OCI-LY7 (cell line): ENCODE measurements around the gene MARK3. TPM values are rescaled to one million over a fixed set of nuclear protein-coding genes. Genes with fewer than 3 reads are reported as not detected.

Experiments used
- BruUV-seq: library from RNA; stranded (reverse); fragments of 400-500 nt; replicated peaks from 2 replicates; lab custom pipeline; 2021; lab: Mats Ljungman, UMichigan
- CTCF ChIA-PET: fragments of 300-600 bp; sonication (Branson Sonifier 250); formaldehyde crosslinking; loops from one replicate; lab custom pipeline; 2022; ENCODE audit warnings: antibody characterized with exemption; ENCODE audit not compliant: unreplicated experiment; lab: Charles Lee
- POLR2A ChIA-PET: fragments of 300-600 bp; sonication (Branson Sonifier 250); formaldehyde crosslinking; loops from one replicate; lab custom pipeline; 2022; ENCODE audit warnings: antibody characterized with exemption; lab: Charles Lee
- DNase-seq: peaks from one replicate; pipeline ENCODE4 v3.0.0-alpha.2; 2015; ENCODE audit warnings: low spot score
- H2AFZ ChIP-seq: fragments of 200-600 bp; sonication (generic), shearing (Covaris generic); 2 replicates; pipeline ENCODE4 v1.6.1; 2014; ENCODE audit warnings: mild to moderate bottlenecking, antibody characterized with exemption, low read length, moderate library complexity
- H3K27ac ChIP-seq: fragments of 200-600 bp; sonication (generic); 2 replicates; pipeline ENCODE4 v1.5.1; 2014; ENCODE audit warnings: mixed run types, low read depth, mild to moderate bottlenecking, moderate library complexity, low read length, inconsistent platforms; ENCODE audit not compliant: poor library complexity, severe bottlenecking
- H3K36me3 ChIP-seq: fragments of 200-600 bp; sonication (generic); 2 replicates; pipeline ENCODE4 v1.6.1; 2014; ENCODE audit warnings: mild to moderate bottlenecking, antibody characterized with exemption, low read length, moderate library complexity, mixed read lengths; ENCODE audit not compliant: insufficient read depth
- H3K4me1 ChIP-seq: fragments of 200-600 bp; sonication (generic); 2 replicates; pipeline ENCODE4 v1.5.1; 2014; ENCODE audit warnings: mild to moderate bottlenecking, low read length; ENCODE audit not compliant: insufficient read depth, poor library complexity, severe bottlenecking
- H3K4me2 ChIP-seq: fragments of 200-600 bp; sonication (generic); 2 replicates; pipeline ENCODE4 v1.6.1; 2014; ENCODE audit warnings: mild to moderate bottlenecking, low read length
- H3K4me3 ChIP-seq: fragments of 200-600 bp; sonication (generic); 2 replicates; pipeline ENCODE4 v1.5.1; 2014; ENCODE audit warnings: mild to moderate bottlenecking, low read depth, low read length; ENCODE audit not compliant: poor library complexity, severe bottlenecking
- H3K79me2 ChIP-seq: fragments of 200-600 bp; sonication (generic); 2 replicates; pipeline ENCODE4 v1.6.1; 2016; ENCODE audit warnings: low read depth, mild to moderate bottlenecking, low read length, moderate library complexity, mixed read lengths; ENCODE audit not compliant: insufficient read depth
- H3K9me2 ChIP-seq: fragments of 200-600 bp; sonication (generic); 2 replicates; pipeline ENCODE4 v1.6.1; 2016; ENCODE audit warnings: mild to moderate bottlenecking, low read length, mixed read lengths; ENCODE audit not compliant: insufficient read depth
- H3K9me3 ChIP-seq: fragments of 200-600 bp; sonication (generic); 2 replicates; pipeline ENCODE4 v1.6.1; 2014; ENCODE audit warnings: mild to moderate bottlenecking, mixed run types, low read length, mixed read lengths
- H4K20me1 ChIP-seq: fragments of 200-600 bp; sonication (generic); 2 replicates; pipeline ENCODE4 v1.6.1; 2014; ENCODE audit warnings: mild to moderate bottlenecking, antibody characterized with exemption, low read length, moderate library complexity, mixed read lengths; ENCODE audit not compliant: insufficient read depth
- CTCF ChIP-seq: fragments of 200-600 bp; sonication (generic); conservative IDR thresholded peaks from 2 replicates; pipeline ENCODE4 v1.5.1; 2014; ENCODE audit warnings: mild to moderate bottlenecking, antibody characterized with exemption, low read length, moderate library complexity, mixed read lengths
- EZH2phosphoT487 ChIP-seq: fragments of 200-600 bp; sonication (generic); IDR thresholded peaks from 2 replicates; pipeline ENCODE4 v1.6.1; 2018; ENCODE audit warnings: low read depth, borderline replicate concordance, mild to moderate bottlenecking, mixed run types, antibody characterized with exemption, low read length, moderate library complexity, mixed read lengths
- intact Hi-C: fragments of 100-400 bp; cut with micrococcal nuclease; formaldehyde crosslinking; loops from one replicate; pipeline ENCODE4 v1.10.0; 2022; ENCODE audit not compliant: unreplicated experiment
- total RNA-seq, 2 experiments: library from RNA; depleted of rRNA in 1 of 2; stranded (reverse); fragments of >200 nt in 1 of 2; shearing (Covaris generic) in 1 of 2; gene quantifications; 2 replicates each; pipeline ENCODE4 v1.2.3, GENCODE V29; 2014 to 2022

MARK3 gene
- total RNA-seq, 2 experiments from 2014 or later: 70.8 to 83.6 TPM

- Histone ChIP-seq H3K9me3 (no peaks in the 10 kb centered on the region), H3K79me2 (peaks cover 1% of the 10 kb centered on the region; the same call in 1 of the 2 replicates), H3K36me3 (no peaks in the 10 kb centered on the region), H3K4me2 (no peak overlapping the region), H3K4me3 (no peak overlapping the region), H3K9me2 (no peaks in the 10 kb centered on the region), H3K27ac (no peak overlapping the region), H4K20me1 (no peaks in the 10 kb centered on the region), H2AFZ (no peak overlapping the region), H3K4me1 (peaks cover 7% of the 10 kb centered on the region)
- no peak for DNase-seq
- intact Hi-C loops: no loop called here
- ChIA-PET CTCF (no interaction called here), POLR2A (interaction anchor here (0.6 to 1.6 kb wide), 3 partner anchors 12 to 378 kb away, joined by 3 read pairs; no protein-coding TSS in a partner anchor)
- TF ChIP-seq EZH2phosphoT487 (no peak), CTCF (no peak)
- no TSS peak for BruUV-seq
Observed at GRCh38 chr14:103380719-103381377, 4.4 kb upstream of the MARK3 start.

- Histone ChIP-seq H3K27ac (no peak overlapping the region), H2AFZ (no peak overlapping the region), H3K4me2 (no peak overlapping the region), H4K20me1 (peaks cover 13% of the 10 kb centered on the region), H3K4me3 (no peak overlapping the region), H3K4me1 (peaks cover 7% of the 10 kb centered on the region), H3K79me2 (peaks cover 17% of the 10 kb centered on the region), H3K9me2 (no peaks in the 10 kb centered on the region), H3K36me3 (no peaks in the 10 kb centered on the region), H3K9me3 (no peaks in the 10 kb centered on the region)
- TF ChIP-seq CTCF (no peak), EZH2phosphoT487 (no peak)
- intact Hi-C loops: no loop called here
- ChIA-PET POLR2A (interaction anchor here (0.5 to 1.6 kb wide), 3 partner anchors 8 to 346 kb away, joined by 3 read pairs; no protein-coding TSS in a partner anchor), CTCF (no interaction called here)
- no peak for DNase-seq
- no TSS peak for BruUV-seq
Observed at GRCh38 chr14:103382376-103382775, 2.8 kb upstream of the MARK3 start.
